ENCODE data around the gene C6orf15. TPM values are rescaled to one million over a fixed set of nuclear protein-coding genes. Genes with fewer than 3 reads are reported as not detected.

Gene C6orf15
- total RNA-seq, 3 donors from 2014 or later, result not detected

- peaks cover 17% of the 10 kb centered on the region for H3K4me1 ChIP-seq (ENCODE audit: low read depth)
- DNase-seq (no peak), ATAC-seq (peak; percentile 35)
- no peak for TF ChIP-seq CTCF (IDR thresholded peaks at IDR 0.05)
- H3K36me3 ChIP-seq (ENCODE audit: low read depth), result no peaks in the 10 kb centered on the region
- H3K9me3 ChIP-seq, result no peaks in the 10 kb centered on the region
- intact Hi-C loops (cut with DNase I, micrococcal nuclease), result no loop called here
- H3K4me3 ChIP-seq, result peak within 1 kb of the TSS; percentile 3
Observed at GRCh38 chr6:31157513-31158139, 45.3 kb upstream of the C6orf15 start, which contains the start of gene CCHCR1. Gene CCHCR1, minus strand, starts transcription at chr6:31157802. Its CDS starts 202 bp downstream, at chr6:31157600.

DNA sequence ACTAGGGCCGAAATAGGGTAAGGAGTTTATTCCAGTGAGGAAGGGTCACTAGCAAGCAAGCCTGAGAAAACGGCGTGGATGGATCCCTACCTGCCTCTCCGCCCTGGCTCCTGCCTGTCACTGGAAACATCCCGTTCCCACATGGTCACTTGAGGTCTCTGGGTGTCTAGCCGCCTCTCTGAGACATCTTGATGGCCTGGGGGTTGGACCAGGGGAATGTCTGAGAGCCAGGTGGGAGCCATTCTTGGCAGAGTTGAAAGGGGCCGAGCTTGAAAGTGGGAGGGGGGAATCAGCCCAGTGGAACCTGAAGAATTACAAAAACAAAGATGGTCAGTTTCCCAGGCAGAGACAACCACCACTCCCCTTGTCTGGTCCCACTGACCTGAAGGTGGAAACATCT lies 44.3 kb upstream of the C6orf15 start:
- intact Hi-C loops (cut with DNase I, micrococcal nuclease), result no loop called here
- Histone ChIP-seq H3K4me3 (no peak overlapping the region), H3K4me1 (ENCODE audit: low read depth) (peaks cover 17% of the 10 kb centered on the region), H3K36me3 (ENCODE audit: low read depth) (no peaks in the 10 kb centered on the region), H3K9me3 (no peaks in the 10 kb centered on the region)
- DNase-seq, result no peak
- no peak for TF ChIP-seq CTCF (IDR thresholded peaks at IDR 0.05)
- ATAC-seq, result no peak

- H3K36me3 ChIP-seq (ENCODE audit: low read depth), result no peaks in the 10 kb centered on the region
- ATAC-seq, result no peak
- intact Hi-C loops (cut with DNase I, micrococcal nuclease), result no loop called here
Observed at GRCh38 chr6:31154436-31154835, 42.1 kb upstream of the C6orf15 start.

GRCh38 chr6:31152781-31153180 lies 40.4 kb upstream of the C6orf15 start:
- ATAC-seq (no peak), DNase-seq (no peak)
- TF ChIP-seq CTCF (IDR thresholded peaks at IDR 0.05), result no peak
- H3K4me1 ChIP-seq (ENCODE audit: low read depth), result peaks cover 6% of the 10 kb centered on the region
- H3K9me3 ChIP-seq, result no peaks in the 10 kb centered on the region
- H3K4me3 ChIP-seq, result no peak overlapping the region
- intact Hi-C loops (cut with DNase I, micrococcal nuclease), result no loop called here
- H3K36me3 ChIP-seq (ENCODE audit: low read depth), result no peaks in the 10 kb centered on the region

More at GRCh38 chr6:31154436-31154835, 42.1 kb upstream of the C6orf15 start:
- no peak for TF ChIP-seq CTCF (IDR thresholded peaks at IDR 0.05)
- Histone ChIP-seq H3K4me1 (ENCODE audit: low read depth) (peaks cover 14% of the 10 kb centered on the region), H3K9me3 (no peaks in the 10 kb centered on the region), H3K4me3 (no peak overlapping the region)
- DNase-seq, result no peak

DNA sequence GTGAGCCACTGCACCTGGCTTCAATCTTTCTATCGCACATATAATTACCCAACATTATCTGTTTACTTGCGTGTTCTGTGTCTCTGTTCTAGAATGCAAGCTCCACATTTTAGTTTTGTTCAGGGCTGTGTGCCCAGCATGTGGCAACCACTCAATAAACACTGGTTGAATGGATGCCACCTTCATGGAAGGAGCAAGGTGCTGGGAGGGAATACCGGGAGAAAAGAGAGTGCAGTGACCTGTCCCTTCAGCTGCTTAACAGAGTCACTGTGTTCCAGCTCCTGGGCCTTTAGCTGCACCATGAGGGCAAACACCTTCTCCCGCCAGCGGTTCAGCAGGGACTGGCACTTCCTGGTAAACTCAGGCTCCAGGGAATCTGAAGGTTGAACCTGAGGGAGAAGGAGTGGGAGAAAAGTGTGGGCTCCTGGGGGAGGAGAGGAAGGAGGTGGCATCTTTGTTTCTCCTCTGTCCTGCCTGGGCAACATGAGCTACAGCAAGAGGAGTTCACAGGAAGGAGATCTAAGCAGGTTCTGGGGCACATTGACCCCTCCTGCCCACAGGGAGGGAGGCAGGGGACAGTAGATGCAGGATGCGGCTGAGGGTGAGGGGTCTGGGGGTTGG lies 37.6 kb upstream of the C6orf15 start:
- H3K36me3 ChIP-seq (ENCODE audit: low read depth), result no peaks in the 10 kb centered on the region
- no peak for TF ChIP-seq CTCF (IDR thresholded peaks at IDR 0.05)
- H3K4me3 ChIP-seq, result no peak overlapping the region
- DNase-seq, result no peak
- no peaks in the 10 kb centered on the region for H3K9me3 ChIP-seq
- intact Hi-C loops (cut with DNase I, micrococcal nuclease), result no loop called here
- ATAC-seq, result no peak
- peaks cover 7% of the 10 kb centered on the region for H3K4me1 ChIP-seq (ENCODE audit: low read depth)
